ENCODE results near the gene ST3GAL6.

- no peak for TF ChIP-seq CTCF (tag by site-specific recombination; IDR thresholded peaks at IDR 0.05)
- no peak for TF ChIP-seq YY1 (tag by site-specific recombination; IDR thresholded peaks at IDR 0.05)
- no peak for TF ChIP-seq KLF1 (tag by site-specific recombination; IDR thresholded peaks at IDR 0.05)
- no peak for TF ChIP-seq HOXD13 (CRISPR knock-in tag; IDR thresholded peaks at IDR 0.05; ENCODE audit: borderline replicate concordance)
- no peak for TF ChIP-seq ZBTB49 (tag by site-specific recombination; IDR thresholded peaks at IDR 0.05; ENCODE audit: low read depth)
- TF ChIP-seq ZNF211 (tag by site-specific recombination; IDR thresholded peaks at IDR 0.05; ENCODE audit: low read depth): no peak
- TF ChIP-seq ZNF639 (tag by site-specific recombination; IDR thresholded peaks at IDR 0.05): no peak
- TF ChIP-seq ZNF311 (tag by site-specific recombination; IDR thresholded peaks at IDR 0.05; ENCODE audit: borderline replicate concordance): no peak
- TF ChIP-seq ZNF366 (tag by site-specific recombination; conservative IDR thresholded peaks at IDR 0.05): no peak
- no peak for TF ChIP-seq ZNF274 (IDR thresholded peaks at IDR 0.05; ENCODE audit: low read length)
- no peak for TF ChIP-seq ZNF274 (tag by site-specific recombination; IDR thresholded peaks at IDR 0.05; ENCODE audit: borderline replicate concordance)
- no peak for TF ChIP-seq ZNF837 (tag by site-specific recombination; IDR thresholded peaks at IDR 0.05)
- TF ChIP-seq ZNF423 (tag by site-specific recombination; IDR thresholded peaks at IDR 0.05): no peak
- no peak for TF ChIP-seq REST (tag by site-specific recombination; IDR thresholded peaks at IDR 0.05)
- TF ChIP-seq BCL6B (tag by site-specific recombination; IDR thresholded peaks at IDR 0.05): no peak
Measured at GRCh38 chr3:98746882-98747281, 16.3 kb upstream of the ST3GAL6 start.

Measured in HEK293 (cell line).